Ovary (tissue), 9 donors: Measurements from ENCODE around the gene UMAD1. TPM values are rescaled to one million over a fixed set of nuclear protein-coding genes. Genes with fewer than 3 reads are reported as not detected.

Experiments used
- DNase-seq, 5 donors: peaks; one replicate each; pipeline ENCODE4 v3.0.0-alpha.2; 2019 to 2020
- H3K27ac ChIP-seq, 2 donors: fragments of 200-600 bp; one replicate each; pipeline versions ENCODE4 v1.5.1 to v1.8.0; 2019 to 2022
- H3K27me3 ChIP-seq: fragments of 200-600 bp; one replicate; pipeline ENCODE4 v1.8.0; 2022
- H3K36me3 ChIP-seq: fragments of 200-600 bp; sonication (generic); one replicate; pipeline ENCODE4 v1.5.1; 2019
- H3K4me1 ChIP-seq: one replicate; pipeline ENCODE4 v1.8.1; 2013; ENCODE audit warnings: mild to moderate bottlenecking, moderate library complexity; ENCODE audit not compliant: insufficient read depth
- H3K4me3 ChIP-seq: fragments of 200-600 bp; sonication (generic); one replicate; pipeline ENCODE4 v1.5.1; 2017
- H3K9me3 ChIP-seq, 2 donors: fragments of 200-600 bp in 1 of 2; sonication (generic) in 1 of 2; one replicate each; pipeline versions ENCODE4 v1.5.1 to v1.8.1; 2013 to 2019; ENCODE audit warnings: mild to moderate bottlenecking in 1 of 2, moderate library complexity in 1 of 2
- EP300 ChIP-seq: sonication (generic); formaldehyde crosslinking; IDR thresholded peaks from one replicate; pipeline ENCODE4 v1.6.1; 2017; ENCODE audit warnings: antibody characterized with exemption
- POLR2A ChIP-seq: fragments of 450-650 bp; IDR thresholded peaks from one replicate; pipeline ENCODE4 v1.6.1; 2017; ENCODE audit warnings: antibody characterized with exemption, mild to moderate bottlenecking, moderate library complexity
- WGBS, 3 donors: extraction: QIAGEN DNeasy Blood & Tissue Kit in 1 of 3; methylation state at CpG; one replicate each; pipeline versions ENCODE4 v1.1.5 to v1.1.7; 2013 to 2017; 5-methylcytosine and 5-hydroxymethylcytosine counted together
- intact Hi-C, 4 donors: fragments of 100-400 bp; cut with DNase I; formaldehyde crosslinking; loops; one replicate each; pipeline versions ENCODE4 v1.11.0 to v1.15.1; 2022 to 2023
- polyA plus RNA-seq, 2 donors: library from polyadenylated mRNA; stranded (reverse); fragments of 200-250 nt in 1 of 2; fragments of 350-450 nt in 1 of 2; fragmentation: Illumina TruSeq in 1 of 2; extraction: RNeasy Lipid Tissue Mini Kit (QIAGEN cat#74804) in 1 of 2; gene quantifications; one replicate each; pipeline ENCODE4 v1.2.3, GENCODE V29; 2013 to 2014
- total RNA-seq, 7 donors: library from RNA; depleted of rRNA in 2 of 7; stranded (reverse); fragments of >200 nt in 2 of 7; fragmentation: NEBNext Ultra II Directional in 3 of 7; extraction: Animal tissue kit (Norgen Biotek cat#: 25700) in 3 of 7; gene quantifications; one replicate each; pipeline versions ENCODE4 v1.1.0 to v1.2.4, GENCODE V29; 2016 to 2023
- TF ChIP-seq, protein P1 (sequence below), 3 donors: fragments of 450-650 bp in 2 of 3; fragments of 200-600 bp in 1 of 3; IDR thresholded peaks; one replicate each; pipeline versions ENCODE4 v1.5.1 to v1.8.0; 2016 to 2022; ENCODE audit warnings: antibody characterized with exemption in 3 of 3, mild to moderate bottlenecking in 1 of 3
- donor health status: DM: no; HTN: no; CAD: no; lungs with moderate emphysema.
- donor health status: DM: no; HTN: no; CAD: no.
- donor health status: Bipolar disorder and iron deficiency.
- donor health status: DM: yes; HTN: yes; CAD: no.
- donor health status: DM: no; HTN: no; CAD: no.
- donor health status: DM: yes; HTN: yes; CAD: no.

The UMAD1 gene
- total and polyA plus RNA-seq, 9 donors = 10.4 to 19.1 (median 16.2) TPM

- TF ChIP-seq EP300 = no peak
- TF ChIP-seq, protein P1, sequence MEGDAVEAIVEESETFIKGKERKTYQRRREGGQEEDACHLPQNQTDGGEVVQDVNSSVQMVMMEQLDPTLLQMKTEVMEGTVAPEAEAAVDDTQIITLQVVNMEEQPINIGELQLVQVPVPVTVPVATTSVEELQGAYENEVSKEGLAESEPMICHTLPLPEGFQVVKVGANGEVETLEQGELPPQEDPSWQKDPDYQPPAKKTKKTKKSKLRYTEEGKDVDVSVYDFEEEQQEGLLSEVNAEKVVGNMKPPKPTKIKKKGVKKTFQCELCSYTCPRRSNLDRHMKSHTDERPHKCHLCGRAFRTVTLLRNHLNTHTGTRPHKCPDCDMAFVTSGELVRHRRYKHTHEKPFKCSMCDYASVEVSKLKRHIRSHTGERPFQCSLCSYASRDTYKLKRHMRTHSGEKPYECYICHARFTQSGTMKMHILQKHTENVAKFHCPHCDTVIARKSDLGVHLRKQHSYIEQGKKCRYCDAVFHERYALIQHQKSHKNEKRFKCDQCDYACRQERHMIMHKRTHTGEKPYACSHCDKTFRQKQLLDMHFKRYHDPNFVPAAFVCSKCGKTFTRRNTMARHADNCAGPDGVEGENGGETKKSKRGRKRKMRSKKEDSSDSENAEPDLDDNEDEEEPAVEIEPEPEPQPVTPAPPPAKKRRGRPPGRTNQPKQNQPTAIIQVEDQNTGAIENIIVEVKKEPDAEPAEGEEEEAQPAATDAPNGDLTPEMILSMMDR (IDR thresholded peaks at IDR 0.05) = no peak
- no peak for TF ChIP-seq POLR2A
- intact Hi-C loops = no loop called here
- no peak for DNase-seq
- no peaks in the 10 kb centered on the region for H3K27me3 ChIP-seq
- H3K27ac ChIP-seq = peak overlapping the region in 1 of 2 donors; percentile 76
- WGBS, 3 donors = 17 to 19% (median 18%) methylated on average over 5 of the region's 5 CpGs
- peak overlapping the region; percentile 81 for H3K4me3 ChIP-seq
- no peaks in the 10 kb centered on the region for H3K36me3 ChIP-seq
- peaks cover 2% of the 10 kb centered on the region for H3K4me1 ChIP-seq
- H3K9me3 ChIP-seq = no peaks in the 10 kb centered on the region
Measured at GRCh38 chr7:7639421-7639820, 1.1 kb upstream of the UMAD1 start.

DNA sequence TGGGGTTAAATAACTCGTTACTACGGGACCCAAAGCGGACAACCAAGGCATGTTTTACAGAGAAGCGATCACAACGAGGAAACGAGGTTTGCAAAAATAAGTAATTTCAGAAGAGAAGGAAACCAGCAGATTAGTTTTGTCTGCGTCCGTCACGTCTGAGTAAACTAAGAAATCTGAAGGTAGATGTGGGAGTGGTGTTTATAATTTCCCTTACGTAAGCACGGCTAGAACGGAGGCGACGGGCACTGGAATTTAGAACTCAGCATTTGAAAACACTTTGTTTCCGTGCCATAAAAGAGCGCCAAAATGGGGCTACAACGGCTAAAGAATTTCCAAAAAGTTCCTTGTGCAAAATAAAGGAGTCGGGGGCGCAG, 718 bp upstream of the UMAD1 start:
- Histone ChIP-seq H3K36me3 (no peaks in the 10 kb centered on the region), H3K9me3 (no peaks in the 10 kb centered on the region), H3K4me3 (peak overlapping the region; percentile 81), H3K27me3 (no peaks in the 10 kb centered on the region), H3K27ac (peak overlapping the region; percentile 38 to 76), H3K4me1 (peaks cover 2% of the 10 kb centered on the region)
- intact Hi-C loops = no loop called here
- 0 to 1% (median 1%) methylated on average over 19 of the region's 19 CpGs for WGBS, 3 donors
- peak in 1 of 5 donors; percentile 30 for DNase-seq
- TF ChIP-seq, protein P1 (IDR thresholded peaks at IDR 0.05) = no peak
- TF ChIP-seq POLR2A = no peak

DNA sequence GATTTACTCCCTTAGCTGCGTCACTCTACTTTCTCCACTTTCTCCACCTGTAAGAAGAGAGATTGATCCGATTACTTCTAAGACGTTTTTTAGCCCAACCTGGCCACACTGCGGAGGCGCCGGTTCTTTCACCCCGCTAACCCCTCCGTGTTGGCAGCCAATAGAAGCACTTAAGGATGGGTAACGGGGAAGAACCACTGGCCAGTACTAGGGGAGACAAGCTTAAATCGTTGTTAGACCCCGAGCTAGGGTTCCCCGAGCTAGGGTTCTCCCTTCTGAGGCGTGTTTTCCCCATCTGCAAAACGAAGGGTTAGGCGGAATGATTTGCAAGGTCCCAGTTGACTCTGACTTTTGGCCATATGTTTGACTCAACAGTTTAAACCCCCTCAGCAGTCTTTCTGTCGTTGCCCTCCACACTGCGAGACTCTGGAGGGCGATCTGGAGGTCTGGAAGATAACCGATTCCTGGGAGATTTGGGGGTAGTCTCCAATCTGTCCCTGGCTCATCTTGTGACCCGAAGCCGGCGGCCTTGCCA, 644 bp downstream of the UMAD1 start:
- H3K4me1 ChIP-seq = peaks cover 2% of the 10 kb centered on the region
- 3 to 9% (median 5%) methylated on average over 22 of the region's 22 CpGs for WGBS, 3 donors
- H3K27me3 ChIP-seq = no peaks in the 10 kb centered on the region
- H3K27ac ChIP-seq = peak overlapping the region; percentile 27 to 75
- H3K36me3 ChIP-seq = no peaks in the 10 kb centered on the region
- TF ChIP-seq POLR2A = no peak
- TF ChIP-seq, protein P1 (IDR thresholded peaks at IDR 0.05) = no peak
- TF ChIP-seq EP300 = no peak
- H3K9me3 ChIP-seq = no peaks in the 10 kb centered on the region
- peak in 2 of 5 donors; percentile 23 to 26 for DNase-seq
- intact Hi-C loops = no loop called here
- peak overlapping the region; percentile 81 for H3K4me3 ChIP-seq

- TF ChIP-seq, protein P1 (IDR thresholded peaks at IDR 0.05) = no peak
- no peak for TF ChIP-seq EP300
- no peak for TF ChIP-seq POLR2A
- Histone ChIP-seq H3K27ac (no peak overlapping the region), H3K4me1 (peaks cover 2% of the 10 kb centered on the region), H3K4me3 (no peak overlapping the region), H3K27me3 (no peaks in the 10 kb centered on the region), H3K9me3 (no peaks in the 10 kb centered on the region), H3K36me3 (no peaks in the 10 kb centered on the region)
- intact Hi-C loops = no loop called here
- WGBS, 3 donors = 88 to 93% (median 89%) methylated on average over 6 of the region's 6 CpGs
- no peak for DNase-seq
Measured at GRCh38 chr7:7642081-7642480, 1.5 kb downstream of the UMAD1 start.
